Activated CD8-positive, alpha-beta memory T cell treated with anti-CD3 and anti-CD28 coated beads, Interleukin-2, amount 50 U/mL, for 24 hours (primary cell): Measurements from ENCODE around the gene DEAF1.

Experiments
- DNase-seq: peaks from one replicate; pipeline ENCODE4 v3.0.0-alpha.2; 2020; ENCODE audit errors: extremely low read depth

Gene DEAF1

GRCh38 chr11:645536-645935 lies 49.5 kb downstream of the DEAF1 start:
- DNase-seq, result no peak

DNA sequence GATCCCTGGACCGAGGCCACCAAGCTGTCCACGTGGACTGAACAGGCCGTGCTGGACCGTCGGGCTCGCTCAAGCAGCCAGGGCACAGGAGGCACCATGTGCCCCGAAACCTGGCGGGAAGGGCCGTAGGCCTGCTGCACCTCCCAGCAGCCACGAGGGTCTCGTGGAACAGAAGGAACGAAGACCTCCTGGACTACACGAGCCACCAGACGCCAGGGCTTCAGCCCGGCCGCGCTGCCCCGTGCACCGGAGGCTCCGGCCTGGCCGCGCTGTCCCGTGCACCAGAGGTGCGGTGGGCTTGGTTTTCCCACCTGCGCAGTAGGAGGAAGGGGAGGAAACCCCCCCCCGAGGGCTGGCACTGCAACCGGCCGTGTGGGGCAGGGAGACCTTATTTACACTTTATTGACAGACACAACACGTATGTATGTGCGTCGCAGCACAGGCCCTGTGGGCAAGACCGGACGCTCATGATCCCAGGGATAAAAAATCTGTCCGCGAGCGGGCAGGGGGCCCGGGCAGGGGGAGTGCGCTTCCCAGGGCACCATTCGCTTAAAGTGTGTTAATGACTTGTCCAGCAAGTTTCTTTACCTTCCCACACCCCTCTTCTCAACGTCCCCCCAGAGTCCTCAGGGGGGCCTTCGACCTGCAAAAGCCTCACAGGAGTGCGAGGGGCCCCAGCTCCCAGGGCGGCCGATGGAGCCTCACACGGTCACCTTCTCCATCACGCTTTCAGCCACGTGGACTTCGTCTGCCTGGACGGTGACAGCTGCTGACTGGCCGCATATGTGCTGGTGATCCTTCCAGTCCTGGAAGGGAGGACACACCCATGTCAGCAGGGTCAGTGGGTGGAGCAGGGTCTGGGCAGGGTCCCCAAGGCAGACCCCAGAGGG lies 50.9 kb downstream of the DEAF1 start:
- no peak for DNase-seq

DNA sequence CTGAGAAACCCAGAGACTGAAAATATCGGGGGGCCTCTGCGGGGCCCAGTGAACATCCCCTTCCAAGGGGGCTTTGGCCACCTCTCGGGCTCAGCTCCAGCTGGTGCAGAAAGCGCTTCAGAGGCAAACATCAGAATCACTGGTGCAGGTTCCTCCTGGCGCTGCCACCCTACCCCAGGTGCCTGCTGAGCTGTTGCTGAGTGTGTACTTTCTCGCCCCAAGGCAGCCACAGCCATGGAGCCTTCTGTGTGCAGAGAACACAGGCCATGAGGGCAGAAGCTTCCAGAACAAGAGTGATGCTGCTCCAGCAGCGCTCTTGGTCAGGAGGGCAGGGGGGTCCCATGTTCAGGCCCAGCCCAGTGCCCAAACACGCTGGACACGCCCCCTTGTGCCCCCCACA lies 51.7 kb downstream of the DEAF1 start:
- no peak for DNase-seq

- DNase-seq, result no peak
These were observed 53.1 kb downstream of the DEAF1 start for GRCh38 chr11:641806-642370.

DNA sequence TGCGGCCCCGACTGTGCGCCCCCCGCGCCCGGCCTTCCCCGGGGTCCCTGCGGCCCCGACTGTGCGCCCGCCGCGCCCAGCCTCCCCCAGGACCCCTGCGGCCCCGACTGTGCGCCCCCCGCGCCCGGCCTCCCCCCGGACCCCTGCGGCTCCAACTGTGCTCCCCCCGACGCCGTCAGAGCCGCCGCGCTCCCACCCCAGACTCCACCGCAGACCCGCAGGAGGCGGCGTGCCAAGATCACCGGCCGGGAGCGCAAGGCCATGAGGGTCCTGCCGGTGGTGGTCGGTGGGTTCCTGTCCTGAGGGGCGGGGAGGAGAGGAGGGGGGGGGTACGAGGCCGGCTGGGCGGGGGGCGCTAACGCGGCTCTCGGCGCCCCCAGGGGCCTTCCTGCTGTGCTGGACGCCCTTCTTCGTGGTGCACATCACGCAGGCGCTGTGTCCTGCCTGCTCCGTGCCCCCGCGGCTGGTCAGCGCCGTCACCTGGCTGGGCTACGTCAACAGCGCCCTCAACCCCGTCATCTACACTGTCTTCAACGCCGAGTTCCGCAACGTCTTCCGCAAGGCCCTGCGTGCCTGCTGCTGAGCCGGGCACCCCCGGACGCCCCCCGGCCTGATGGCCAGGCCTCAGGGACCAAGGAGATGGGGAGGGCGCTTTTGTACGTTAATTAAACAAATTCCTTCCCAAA lies 54.9 kb downstream of the DEAF1 start:
- no peak for DNase-seq

DNA sequence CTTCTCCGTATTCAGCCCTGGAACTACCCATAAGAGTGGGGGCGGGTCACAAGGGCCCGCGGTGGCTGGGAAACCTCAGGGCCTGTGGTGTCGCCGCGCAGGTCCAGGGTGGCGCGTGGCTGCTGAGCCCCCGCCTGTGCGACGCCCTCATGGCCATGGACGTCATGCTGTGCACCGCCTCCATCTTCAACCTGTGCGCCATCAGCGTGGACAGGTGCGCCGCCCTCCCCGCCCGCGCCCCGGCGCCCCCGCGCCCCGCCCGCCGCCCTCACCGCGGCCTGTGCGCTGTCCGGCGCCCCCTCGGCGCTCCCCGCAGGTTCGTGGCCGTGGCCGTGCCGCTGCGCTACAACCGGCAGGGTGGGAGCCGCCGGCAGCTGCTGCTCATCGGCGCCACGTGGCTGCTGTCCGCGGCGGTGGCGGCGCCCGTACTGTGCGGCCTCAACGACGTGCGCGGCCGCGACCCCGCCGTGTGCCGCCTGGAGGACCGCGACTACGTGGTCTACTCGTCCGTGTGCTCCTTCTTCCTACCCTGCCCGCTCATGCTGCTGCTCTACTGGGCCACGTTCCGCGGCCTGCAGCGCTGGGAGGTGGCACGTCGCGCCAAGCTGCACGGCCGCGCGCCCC lies 55.6 kb downstream of the DEAF1 start:
- no peak for DNase-seq

DNA sequence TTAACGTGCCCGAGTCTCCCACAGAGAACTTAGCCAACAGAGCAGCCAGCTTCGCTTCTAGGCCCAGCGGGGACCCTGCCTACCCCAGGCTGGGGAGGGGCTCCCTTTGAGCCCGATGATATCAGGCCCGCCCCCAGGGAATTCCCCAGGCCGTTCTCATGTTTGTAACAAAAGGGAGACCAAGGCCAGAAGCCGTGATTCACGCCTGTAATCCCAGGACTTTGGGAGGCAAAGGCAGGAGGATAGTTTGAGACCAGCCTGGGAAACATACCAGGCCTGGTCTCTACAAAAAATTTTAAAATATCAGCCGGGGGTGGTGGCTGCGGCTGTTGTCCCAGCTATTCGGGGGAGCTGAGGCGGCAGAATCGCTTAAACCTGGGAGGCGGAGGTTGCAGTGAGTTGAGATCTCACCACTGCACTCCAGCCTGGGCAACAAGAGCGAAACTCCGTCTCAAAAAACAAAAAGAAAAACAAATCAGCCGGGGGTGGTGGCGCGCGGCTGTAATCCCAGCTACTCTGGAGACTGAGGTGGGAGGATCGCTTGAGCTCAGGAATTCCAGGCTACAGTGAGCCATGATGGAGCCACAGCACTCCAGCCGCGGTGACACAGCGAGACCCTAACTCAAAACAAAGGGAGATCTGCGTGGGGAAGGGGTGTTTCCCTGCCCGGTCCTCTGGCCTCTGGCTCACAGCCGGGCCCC lies 56.2 kb downstream of the DEAF1 start:
- no peak for DNase-seq

- DNase-seq, result no peak
These were observed 57.2 kb downstream of the DEAF1 start for GRCh38 chr11:637593-638521.

- DNase-seq, result no peak
These were observed 57.8 kb downstream of the DEAF1 start for GRCh38 chr11:637333-637592.

DNA sequence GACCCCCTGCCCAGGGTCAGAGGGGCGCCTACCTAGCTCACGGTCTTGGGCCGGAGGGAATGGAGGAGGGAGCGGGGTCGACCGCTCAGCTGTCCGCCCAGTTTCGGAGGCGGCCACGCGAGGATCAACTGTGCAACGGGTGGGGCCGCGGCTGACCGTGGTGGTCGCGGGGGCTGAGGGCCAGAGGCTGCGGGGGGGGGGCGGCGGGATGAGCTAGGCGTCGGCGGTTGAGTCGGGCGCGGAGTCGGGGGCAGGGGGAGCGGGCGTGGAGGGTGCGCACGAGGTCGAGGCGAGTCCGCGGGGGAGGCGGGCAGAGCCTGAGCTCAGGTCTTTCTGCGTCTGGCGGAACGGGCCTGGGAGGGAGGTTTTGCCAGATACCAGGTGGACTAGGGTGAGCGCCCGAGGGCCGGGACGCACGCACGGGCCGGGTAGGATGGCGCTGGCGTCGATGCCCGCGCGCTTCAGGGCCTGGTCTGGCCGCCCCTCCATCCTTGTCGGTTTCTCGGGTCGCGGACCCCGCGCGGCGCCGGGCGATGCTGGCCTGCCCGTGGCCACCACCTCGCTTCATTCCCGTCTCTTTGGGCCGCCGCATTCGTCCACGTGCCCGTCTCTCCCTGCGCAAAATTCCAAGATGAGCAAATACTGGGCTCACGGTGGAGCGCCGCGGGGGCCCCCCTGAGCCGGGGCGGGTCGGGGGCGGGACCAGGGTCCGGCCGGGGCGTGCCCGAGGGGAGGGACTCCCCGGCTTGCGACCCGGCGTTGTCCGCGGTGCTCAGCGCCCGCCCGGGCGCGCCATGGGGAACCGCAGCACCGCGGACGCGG lies 58.3 kb downstream of the DEAF1 start, which contains the start of gene DRD4:
DRD4 (plus strand) TSS at position 759 of the 822 bp plus-strand sequence; CDS start at position 795, 36 bp downstream.
- DNase-seq, result no peak

GRCh38 chr11:635945-636510 lies 59.0 kb downstream of the DEAF1 start:
- no peak for DNase-seq

DNA sequence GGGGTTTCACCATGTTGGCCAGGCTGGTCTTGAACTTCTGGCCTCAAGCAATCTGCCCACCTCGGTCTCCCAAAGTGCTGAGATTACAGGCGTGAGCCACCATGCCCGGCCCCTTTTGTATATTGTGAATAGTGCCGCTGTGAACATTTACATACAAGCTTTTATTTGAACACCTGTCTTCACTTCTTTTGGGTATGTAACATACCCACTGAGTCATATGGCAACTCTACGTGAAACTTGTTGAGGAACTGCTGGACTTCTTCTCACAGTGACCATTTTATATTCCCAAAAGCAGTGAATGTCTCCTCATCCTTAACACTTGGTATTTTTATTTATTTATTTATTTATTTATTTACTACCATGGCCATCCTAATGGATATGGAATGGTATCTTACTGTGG lies 64.2 kb downstream of the DEAF1 start:
- no peak for DNase-seq

DNA sequence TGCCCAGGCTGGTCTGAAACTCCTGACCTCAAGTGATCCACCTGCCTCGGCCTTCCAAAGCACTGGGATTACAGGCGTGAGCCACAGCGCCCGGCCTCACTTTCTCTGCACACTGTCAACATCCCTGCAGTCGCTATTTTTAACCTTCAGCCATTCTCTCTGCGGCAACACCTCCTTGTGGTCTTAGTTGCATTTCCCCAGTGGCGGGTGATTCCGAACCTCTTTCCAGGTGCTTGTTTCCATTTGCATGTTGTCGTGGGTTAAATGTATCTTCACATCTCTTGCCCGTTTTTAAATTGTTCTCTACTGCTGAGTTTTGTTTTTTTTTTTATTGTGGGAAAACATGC lies 65.8 kb downstream of the DEAF1 start:
- DNase-seq, result no peak

DNA sequence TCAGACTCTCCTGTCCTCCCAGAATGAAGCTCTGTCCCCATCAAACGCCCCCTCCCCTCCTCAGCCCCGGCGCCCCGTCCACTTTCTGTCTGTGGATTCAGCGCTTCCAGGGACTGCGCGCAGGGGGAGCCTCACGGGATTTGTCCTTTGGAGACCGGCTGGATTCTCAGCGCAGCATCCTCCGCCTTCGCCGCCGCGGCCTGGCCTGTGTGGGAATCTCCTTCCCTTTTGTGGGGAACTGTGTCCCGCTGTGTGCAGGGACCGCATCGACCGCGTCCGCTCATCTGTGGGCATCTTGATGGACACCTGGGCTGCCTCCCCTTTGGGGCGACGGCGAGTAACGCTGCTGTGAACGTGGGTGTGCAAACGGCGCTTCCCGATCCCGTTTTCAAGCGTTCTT lies 67.0 kb downstream of the DEAF1 start:
- DNase-seq, result no peak

GRCh38 chr11:627308-627576 lies 67.8 kb downstream of the DEAF1 start:
- DNase-seq, result no peak

DNA sequence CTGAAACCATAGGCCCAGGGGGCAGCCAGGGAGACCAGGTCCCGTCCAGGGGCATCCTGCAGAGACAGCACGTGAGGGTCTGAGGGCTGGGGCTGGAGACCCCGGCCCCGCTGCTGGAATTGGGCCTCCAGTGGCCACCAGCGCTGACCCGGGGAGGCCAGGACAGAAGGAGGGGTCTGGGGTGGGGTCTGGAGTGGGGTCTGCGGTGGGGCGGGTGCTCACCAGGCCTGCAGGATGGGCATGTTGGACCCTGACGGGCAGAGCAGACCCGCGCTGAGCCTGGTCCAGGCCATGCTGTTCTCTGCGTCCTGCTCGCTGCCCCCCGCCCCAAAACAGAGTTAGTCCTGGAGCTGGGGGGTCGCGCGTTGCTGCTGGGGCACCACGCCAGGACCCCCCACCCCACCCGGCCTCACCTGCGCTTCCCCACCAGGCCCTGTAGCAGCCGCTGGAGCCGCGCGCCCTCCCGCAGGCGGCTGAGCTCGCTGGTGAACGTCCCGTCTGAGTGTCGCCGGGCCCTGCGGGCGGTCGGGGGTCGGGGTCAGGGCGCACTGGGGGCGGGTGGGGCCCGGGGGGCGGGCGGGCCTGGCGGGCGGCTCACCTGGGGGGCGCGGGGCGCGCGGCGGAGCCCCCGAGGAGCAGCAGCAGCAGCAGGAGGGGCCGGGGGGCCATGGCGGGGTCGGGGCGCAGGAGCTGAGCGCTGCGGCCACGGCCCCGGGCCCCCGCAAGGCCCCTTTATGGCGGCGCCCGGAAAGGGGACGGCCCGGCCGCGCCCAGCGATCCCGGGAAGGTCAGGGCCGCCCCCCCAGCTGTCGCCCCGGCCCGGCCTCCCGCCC lies 68.3 kb downstream of the DEAF1 start, which contains the start of gene SCT:
SCT (minus strand) TSS at position 707 of the 833 bp plus-strand sequence; CDS start at position 669, 38 bp downstream.
- DNase-seq, result no peak

DNA sequence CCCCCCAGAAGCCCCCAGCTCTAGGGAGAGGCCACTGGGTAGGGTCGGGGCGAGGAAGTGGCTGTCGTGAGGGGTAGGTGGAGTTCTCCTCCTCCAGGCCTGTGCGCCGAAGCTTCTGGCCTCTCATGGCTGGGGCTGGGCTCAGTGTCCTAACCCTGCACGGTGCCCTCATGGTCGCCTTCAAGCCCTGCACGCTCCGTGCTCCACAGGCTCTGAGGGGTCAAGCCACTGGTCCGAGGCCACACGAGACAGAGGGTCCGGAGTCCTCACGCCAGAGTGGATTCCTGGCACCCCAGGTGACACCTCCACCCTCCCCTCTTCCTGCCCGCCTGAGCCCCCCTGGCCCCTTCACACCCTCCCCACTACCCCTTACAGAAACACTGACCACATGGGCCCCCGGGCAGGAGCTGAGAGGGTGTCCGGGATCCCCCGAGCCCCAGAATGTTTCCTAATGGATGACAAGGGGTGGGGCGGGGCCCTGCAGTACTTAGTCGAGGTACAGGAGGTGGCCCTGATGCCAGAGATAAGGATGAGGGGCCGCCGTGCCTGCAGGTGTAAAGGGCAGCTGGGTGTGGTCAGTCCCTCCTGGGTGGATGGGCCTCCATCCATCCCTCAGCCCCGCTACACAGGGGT lies 69.3 kb downstream of the DEAF1 start:
- no peak for DNase-seq
